Measurements from ENCODE around the gene TBXA2R. TPM values are rescaled to one million over a fixed set of nuclear protein-coding genes. Genes with fewer than 3 reads are reported as not detected.

Gene TBXA2R
- total RNA-seq, 4 donors from 2014 or later, result 1.4 to 14.9 (median 4.5) TPM

GRCh38 chr19:3563709-3564524, 42.8 kb downstream of the TBXA2R start:
- ATAC-seq, result no peak
- Histone ChIP-seq H3K9me3 (no peaks in the 10 kb centered on the region), H3K36me3 (no peaks in the 10 kb centered on the region), H3K27me3 (no peaks in the 10 kb centered on the region), H3K4me1 (no peaks in the 10 kb centered on the region), H3K27ac (no peak overlapping the region), H3K4me3 (no peak overlapping the region)
- 86 to 92% methylated on average over 5 to 8 of the region's 17 CpGs for WGBS, 2 donors (ENCODE audit: low coverage in 1 of 2)
- TF ChIP-seq EP300 (IDR thresholded peaks at IDR 0.05), result no peak

- peaks cover 0 to 50% (median 13%) of the 10 kb centered on the region in 3 donors for H3K4me1 ChIP-seq
- H3K9me3 ChIP-seq, result no peaks in the 10 kb centered on the region
- peak within 1 kb of the TSS; percentile 20 to 88 (median 86) for H3K27ac ChIP-seq
- peak; percentile 98 for ATAC-seq
- peak within 1 kb of the TSS; percentile 89 to 97 for H3K4me3 ChIP-seq
- H3K36me3 ChIP-seq, result no peaks in the 10 kb centered on the region
- WGBS, 2 donors (ENCODE audit: low coverage in 1 of 2), result 0% methylated on average over 7 of the region's 81 CpGs; no CpG with 5 or more reads in 1 of the 2 donors
- H3K27me3 ChIP-seq, result no peaks in the 10 kb centered on the region
- TF ChIP-seq CTCF (IDR thresholded peaks at IDR 0.05) (no peak), POLR2A (IDR thresholded peaks at IDR 0.05) (peak; percentile 66 to 70), POLR2AphosphoS5 (IDR thresholded peaks at IDR 0.05) (peak; percentile 43), EP300 (IDR thresholded peaks at IDR 0.05) (no peak)
These were observed 49.0 kb downstream of the TBXA2R start, which contains the start of gene MFSD12 for GRCh38 chr19:3557461-3558248. MFSD12 (minus strand) TSS chr19:3557586; CDS start chr19:3557403, 183 bp downstream.

GRCh38 chr19:3556978-3557460, 49.7 kb downstream of the TBXA2R start:
- TF ChIP-seq EP300 (IDR thresholded peaks at IDR 0.05) (no peak), CTCF (IDR thresholded peaks at IDR 0.05) (peak in 3 of 4 experiments; percentile 14 to 37 (median 25))
- peak overlapping the region in 3 of 4 donors; percentile 85 to 88 (median 87) for H3K27ac ChIP-seq

GRCh38 chr19:3556423-3556977, 50.2 kb downstream of the TBXA2R start:
- no peaks in the 10 kb centered on the region for H3K9me3 ChIP-seq
- H3K27me3 ChIP-seq, result no peaks in the 10 kb centered on the region
- H3K27ac ChIP-seq, result peak overlapping the region in 2 of 4 donors; percentile 85 to 88
- ATAC-seq, result no peak
- 5 to 10% methylated on average over 4 to 9 of the region's 9 CpGs for WGBS, 2 donors (ENCODE audit: low coverage in 1 of 2)
- TF ChIP-seq POLR2A (IDR thresholded peaks at IDR 0.05), result no peak
- TF ChIP-seq EP300 (IDR thresholded peaks at IDR 0.05), result no peak
- no peak for TF ChIP-seq POLR2AphosphoS5 (IDR thresholded peaks at IDR 0.05)
- TF ChIP-seq CTCF (IDR thresholded peaks at IDR 0.05), result no peak
- no peaks in the 10 kb centered on the region for H3K36me3 ChIP-seq
- peak overlapping the region; percentile 89 to 97 for H3K4me3 ChIP-seq
- peaks cover 0 to 52% (median 13%) of the 10 kb centered on the region in 3 donors for H3K4me1 ChIP-seq

More at GRCh38 chr19:3556978-3557460, 49.7 kb downstream of the TBXA2R start:
- peaks cover 0 to 52% (median 13%) of the 10 kb centered on the region in 3 donors for H3K4me1 ChIP-seq
- no peaks in the 10 kb centered on the region for H3K9me3 ChIP-seq
- no peaks in the 10 kb centered on the region for H3K27me3 ChIP-seq
- H3K36me3 ChIP-seq, result no peaks in the 10 kb centered on the region
- peak; percentile 8 for ATAC-seq
- H3K4me3 ChIP-seq, result peak overlapping the region; percentile 89 to 97
- WGBS, 2 donors (ENCODE audit: low coverage in 1 of 2), result 0% methylated on average over 4 to 5 of the region's 60 CpGs

All from gastroesophageal sphincter (tissue), 4 donors.